ENCODE data around the gene SMARCC2. TPM values are rescaled to one million over a fixed set of nuclear protein-coding genes. Genes with fewer than 3 reads are reported as not detected.
A peak's percentile ranks its signal among the peaks of the same experiment; 100 is the strongest.
"Not testable (repeated sequence)": the region's sequence is repeated elsewhere in the genome, so short reads cannot be mapped to it uniquely, and the experiment has no call there.

SMARCC2 gene
- total RNA-seq, 2 donors from 2014 or later: 127 to 129 TPM

DNA sequence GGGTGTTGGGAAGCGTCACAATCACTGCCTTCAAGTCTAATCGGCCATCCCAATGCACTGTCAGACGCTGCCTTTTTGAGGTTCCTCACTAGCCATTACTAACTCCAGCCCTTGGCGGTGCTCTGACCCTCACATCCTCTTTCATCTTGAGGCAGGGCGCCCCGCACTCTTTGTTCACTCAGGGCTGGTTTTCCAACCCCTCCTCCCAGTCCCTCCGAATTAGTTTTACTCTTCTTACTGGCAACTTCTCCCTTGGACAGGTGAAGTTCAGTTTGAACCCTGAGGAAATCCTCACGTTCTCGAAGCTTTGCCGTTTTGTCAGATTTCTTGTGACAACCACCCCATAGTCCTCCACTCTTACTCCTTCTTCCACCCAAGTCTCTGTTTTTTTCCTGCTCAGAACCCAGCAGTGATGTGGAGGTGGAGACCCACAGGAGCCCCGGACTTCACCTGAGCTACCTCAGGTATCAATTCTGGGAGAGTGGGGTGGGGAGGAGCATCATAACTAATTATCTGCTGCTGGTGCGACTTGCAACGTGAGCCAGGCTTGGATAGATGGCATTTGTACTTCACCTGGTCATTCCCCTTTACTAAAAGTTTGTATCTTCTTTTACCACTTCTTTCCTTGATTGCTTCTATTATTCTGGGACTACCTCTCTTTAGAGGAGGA is 70.5 kb downstream of the SMARCC2 start:
- TF ChIP-seq, protein P1, sequence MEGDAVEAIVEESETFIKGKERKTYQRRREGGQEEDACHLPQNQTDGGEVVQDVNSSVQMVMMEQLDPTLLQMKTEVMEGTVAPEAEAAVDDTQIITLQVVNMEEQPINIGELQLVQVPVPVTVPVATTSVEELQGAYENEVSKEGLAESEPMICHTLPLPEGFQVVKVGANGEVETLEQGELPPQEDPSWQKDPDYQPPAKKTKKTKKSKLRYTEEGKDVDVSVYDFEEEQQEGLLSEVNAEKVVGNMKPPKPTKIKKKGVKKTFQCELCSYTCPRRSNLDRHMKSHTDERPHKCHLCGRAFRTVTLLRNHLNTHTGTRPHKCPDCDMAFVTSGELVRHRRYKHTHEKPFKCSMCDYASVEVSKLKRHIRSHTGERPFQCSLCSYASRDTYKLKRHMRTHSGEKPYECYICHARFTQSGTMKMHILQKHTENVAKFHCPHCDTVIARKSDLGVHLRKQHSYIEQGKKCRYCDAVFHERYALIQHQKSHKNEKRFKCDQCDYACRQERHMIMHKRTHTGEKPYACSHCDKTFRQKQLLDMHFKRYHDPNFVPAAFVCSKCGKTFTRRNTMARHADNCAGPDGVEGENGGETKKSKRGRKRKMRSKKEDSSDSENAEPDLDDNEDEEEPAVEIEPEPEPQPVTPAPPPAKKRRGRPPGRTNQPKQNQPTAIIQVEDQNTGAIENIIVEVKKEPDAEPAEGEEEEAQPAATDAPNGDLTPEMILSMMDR (conservative IDR thresholded peaks at IDR 0.05): no peak
- Histone ChIP-seq H3K27ac (ENCODE audit: low read depth, low read length) (peak overlapping the region; percentile 71), H3K4me1 (ENCODE audit: control insufficient read depth, insufficient read depth, low read length) (peaks cover 5% of the 10 kb centered on the region), H3K9me3 (ENCODE audit: control insufficient read depth, low read length) (no peaks in the 10 kb centered on the region), H3K4me3 (ENCODE audit: low read length) (peak overlapping the region; percentile 93), H3K36me3 (ENCODE audit: control insufficient read depth, insufficient read depth, low read length) (peaks cover 25% of the 10 kb centered on the region), H3K27me3 (ENCODE audit: control insufficient read depth, insufficient read depth, low read length, poor library complexity, severe bottlenecking) (no peaks in the 10 kb centered on the region), H3K9ac (ENCODE audit: extremely low read depth, low read length, poor library complexity, severe bottlenecking) (peak overlapping the region; percentile 43)
- Mint-ChIP-seq H3K36me3 (ENCODE audit: low read depth) (peaks cover 33% of the 10 kb centered on the region), H3K27ac (peak overlapping the region; percentile 100), H3K4me3 (peak overlapping the region; percentile 96), H3K27me3 (ENCODE audit: insufficient read depth) (no peaks in the 10 kb centered on the region), H3K4me1 (peaks cover 21% of the 10 kb centered on the region), H3K9me3 (no peaks in the 10 kb centered on the region)
- 30 to 39% methylated on average over 10 to 13 of the region's 13 CpGs for WGBS, 2 experiments (ENCODE audit: insufficient coverage in 1 of 2, insufficient read length in 1 of 2)
- peak; percentile 59 for DNase-seq

DNA sequence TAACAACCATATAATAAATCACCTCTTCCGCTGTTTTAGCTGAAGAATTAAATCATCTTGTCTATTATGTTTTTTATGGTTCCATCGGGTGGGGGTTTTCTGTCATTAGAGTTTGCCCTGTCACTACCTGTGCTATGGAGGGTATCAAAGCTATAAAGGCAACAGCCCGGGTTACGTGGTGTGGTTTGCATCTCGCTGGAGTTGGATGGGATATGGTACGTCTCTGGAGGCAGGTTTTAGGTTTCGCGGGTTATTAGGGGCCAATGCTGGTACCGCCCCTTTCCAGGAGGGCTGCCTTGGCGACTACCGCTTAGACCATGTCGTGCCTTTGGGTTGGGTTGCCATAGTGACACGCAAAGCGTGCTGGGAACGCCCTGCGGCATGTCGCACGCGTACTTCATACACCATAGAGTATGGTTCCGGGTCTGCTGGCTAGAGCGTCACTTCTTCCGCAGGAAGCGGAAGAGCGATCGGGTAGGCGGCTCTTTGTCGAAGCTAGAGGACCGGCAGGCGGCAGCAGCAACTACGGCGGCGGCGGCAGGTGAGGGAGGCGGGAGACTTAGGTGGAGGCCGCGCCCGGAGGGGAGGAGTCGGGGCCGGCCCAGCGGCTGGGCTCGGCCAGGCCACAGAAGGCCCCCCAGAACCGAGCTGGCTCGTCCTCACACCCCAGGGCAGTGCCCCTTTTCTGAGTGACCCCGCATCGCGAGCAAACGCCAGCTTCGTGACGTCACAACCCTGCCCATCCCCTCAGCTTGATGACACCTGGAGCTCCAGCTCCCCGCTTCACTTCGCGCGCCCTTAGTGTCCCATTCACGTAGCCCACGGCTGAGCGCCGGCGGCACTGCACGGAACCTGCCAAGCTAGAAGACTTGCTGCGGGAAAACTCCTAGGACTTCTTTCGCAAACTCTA is 71.2 kb downstream of the SMARCC2 start, which contains the start of gene ZC3H10:
Gene ZC3H10 (plus strand): TSS at position 489 of the 910 bp plus-strand sequence. CDS start 2,297 bp downstream, outside the sequence.
- H3K36me3 Mint-ChIP-seq (ENCODE audit: low read depth): peaks cover 41% of the 10 kb centered on the region

DNA sequence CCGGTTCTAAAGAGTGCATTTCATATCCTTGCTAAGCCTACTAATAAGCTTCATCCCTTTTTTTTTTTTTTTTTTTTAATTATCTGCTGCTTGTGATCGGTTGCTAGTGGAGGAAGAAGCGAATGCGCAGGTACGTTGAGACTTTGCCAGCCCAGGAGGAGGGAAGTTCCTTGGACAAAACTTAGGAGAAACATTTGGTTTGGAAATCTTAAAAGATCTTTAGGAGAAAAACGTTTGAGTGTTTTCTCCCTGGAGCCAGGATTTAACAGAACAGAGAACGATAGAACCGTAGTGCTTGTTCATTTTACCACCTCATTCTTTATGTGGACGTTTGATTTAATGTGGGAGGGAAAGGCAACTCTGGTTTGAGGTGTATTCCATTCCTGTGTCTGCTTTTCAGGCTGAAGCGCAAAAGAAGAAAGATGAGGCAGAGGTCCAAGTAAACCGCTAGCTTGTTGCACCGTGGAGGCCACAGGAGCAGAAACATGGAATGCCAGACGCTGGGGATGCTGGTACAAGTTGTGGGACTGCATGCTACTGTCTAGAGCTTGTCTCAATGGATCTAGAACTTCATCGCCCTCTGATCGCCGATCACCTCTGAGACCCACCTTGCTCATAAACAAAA is 72.1 kb downstream of the SMARCC2 start:
- H3K27ac ChIP-seq (ENCODE audit: low read depth, low read length): peak overlapping the region; percentile 93
- H3K4me1 Mint-ChIP-seq: peaks cover 19% of the 10 kb centered on the region
- H3K4me1 ChIP-seq (ENCODE audit: control insufficient read depth, insufficient read depth, low read length); H3K27me3 ChIP-seq (ENCODE audit: control insufficient read depth, insufficient read depth, low read length, poor library complexity, severe bottlenecking); DNase-seq; H3K27me3 Mint-ChIP-seq (ENCODE audit: insufficient read depth); H3K9me3 Mint-ChIP-seq; H3K9me3 ChIP-seq (ENCODE audit: control insufficient read depth, low read length): not testable (repeated sequence)
- 0 to 1% methylated on average over 4 to 10 of the region's 16 CpGs for WGBS, 2 experiments (ENCODE audit: insufficient coverage in 1 of 2, insufficient read length in 1 of 2)
- peak overlapping the region; percentile 96 for H3K4me3 Mint-ChIP-seq
- H3K27ac Mint-ChIP-seq: peak overlapping the region; percentile 100
- peak overlapping the region; percentile 93 for H3K4me3 ChIP-seq (ENCODE audit: low read length)
- peaks cover 49% of the 10 kb centered on the region for H3K36me3 Mint-ChIP-seq (ENCODE audit: low read depth)
- H3K9ac ChIP-seq (ENCODE audit: extremely low read depth, low read length, poor library complexity, severe bottlenecking): peak overlapping the region; percentile 97
- peaks cover 41% of the 10 kb centered on the region for H3K36me3 ChIP-seq (ENCODE audit: control insufficient read depth, insufficient read depth, low read length)

More for the DNA sequence above, 71.2 kb downstream of the SMARCC2 start, which contains the start of gene ZC3H10:
- Mint-ChIP-seq H3K27ac (peak within 1 kb of the TSS; percentile 100), H3K4me1 (peaks cover 19% of the 10 kb centered on the region), H3K27me3 (ENCODE audit: insufficient read depth) (no peaks in the 10 kb centered on the region), H3K4me3 (peak within 1 kb of the TSS; percentile 96), H3K9me3 (no peaks in the 10 kb centered on the region)
- Histone ChIP-seq H3K27me3 (ENCODE audit: control insufficient read depth, insufficient read depth, low read length, poor library complexity, severe bottlenecking) (no peaks in the 10 kb centered on the region), H3K27ac (ENCODE audit: low read depth, low read length) (peak within 1 kb of the TSS; percentile 93), H3K9ac (ENCODE audit: extremely low read depth, low read length, poor library complexity, severe bottlenecking) (peak within 1 kb of the TSS; percentile 97), H3K9me3 (ENCODE audit: control insufficient read depth, low read length) (no peaks in the 10 kb centered on the region), H3K36me3 (ENCODE audit: control insufficient read depth, insufficient read depth, low read length) (peaks cover 33% of the 10 kb centered on the region), H3K4me1 (ENCODE audit: control insufficient read depth, insufficient read depth, low read length) (peaks cover 5% of the 10 kb centered on the region), H3K4me3 (ENCODE audit: low read length) (peak within 1 kb of the TSS; percentile 93)
- peak; percentile 100 for DNase-seq
- TF ChIP-seq, protein P1 (conservative IDR thresholded peaks at IDR 0.05): peak; percentile 69
- WGBS, 2 experiments (ENCODE audit: insufficient coverage in 1 of 2, insufficient read length in 1 of 2): 1% methylated on average over 36 to 61 of the region's 61 CpGs
